ENCODE measurements around the gene PCDHGA2.
"Not testable (repeated sequence)": the region's sequence is repeated elsewhere in the genome, so short reads cannot be mapped to it uniquely, and the experiment has no call there.

Gene PCDHGA2

GRCh38 chr5:141349917-141350619, 11.5 kb downstream of the PCDHGA2 start, which contains the start of gene PCDHGB1:
Gene PCDHGB1, plus strand, starts transcription at chr5:141350099. Its CDS starts 162 bp downstream, at chr5:141350261.
- DNase-seq (ENCODE audit: low spot score) = peak; percentile 92

GRCh38 chr5:141351591-141351990, 13.0 kb downstream of the PCDHGA2 start:
- DNase-seq (ENCODE audit: low spot score) = no peak

DNA sequence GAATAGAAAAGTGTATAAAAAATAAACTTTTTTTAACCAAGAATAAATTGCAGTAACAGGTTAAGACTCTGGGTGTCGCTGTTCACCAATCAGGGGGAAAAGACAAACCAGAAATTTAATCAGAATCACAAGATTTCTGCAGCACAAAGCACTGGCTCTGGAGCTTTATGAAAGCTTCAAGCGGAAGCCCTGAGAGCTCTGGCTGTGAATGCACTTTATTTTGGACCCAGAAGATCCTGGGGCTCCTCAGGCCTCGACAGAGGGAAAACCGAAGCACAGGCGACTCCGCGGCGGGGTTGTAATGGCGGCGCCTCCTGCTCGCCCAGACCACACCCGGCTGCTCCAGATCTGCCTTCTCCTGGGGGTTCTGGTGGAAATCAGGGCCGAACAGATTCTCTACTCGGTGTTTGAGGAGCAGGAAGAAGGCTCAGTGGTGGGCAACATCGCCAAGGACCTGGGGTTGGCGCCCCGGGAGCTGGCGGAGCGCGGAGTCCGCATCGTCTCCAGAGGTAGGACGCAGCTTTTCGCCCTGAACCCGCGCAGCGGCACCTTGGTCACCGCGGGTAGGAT, 16.4 kb downstream of the PCDHGA2 start, which contains the start of gene PCDHGA4:
PCDHGA4 (plus strand) TSS at position 122 of the 570 bp plus-strand sequence; CDS start at position 209, 87 bp downstream.
- DNase-seq (ENCODE audit: low spot score) = no peak

DNA sequence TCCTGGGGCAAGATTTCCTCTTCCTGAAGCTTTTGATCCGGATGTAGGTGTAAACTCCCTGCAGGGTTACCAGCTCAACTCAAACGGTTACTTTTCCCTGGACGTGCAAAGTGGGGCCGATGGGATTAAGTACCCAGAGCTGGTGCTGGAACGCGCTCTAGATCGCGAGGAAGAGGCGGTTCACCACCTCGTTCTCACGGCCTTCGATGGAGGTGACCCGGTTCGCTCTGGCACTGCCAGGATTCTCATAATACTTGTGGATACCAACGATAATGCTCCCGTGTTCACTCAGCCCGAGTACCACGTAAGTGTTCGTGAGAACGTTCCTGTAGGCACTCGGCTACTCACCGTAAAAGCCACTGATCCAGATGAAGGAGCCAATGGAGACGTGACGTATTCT, 17.1 kb downstream of the PCDHGA2 start:
- DNase-seq (ENCODE audit: low spot score) = no peak

DNA sequence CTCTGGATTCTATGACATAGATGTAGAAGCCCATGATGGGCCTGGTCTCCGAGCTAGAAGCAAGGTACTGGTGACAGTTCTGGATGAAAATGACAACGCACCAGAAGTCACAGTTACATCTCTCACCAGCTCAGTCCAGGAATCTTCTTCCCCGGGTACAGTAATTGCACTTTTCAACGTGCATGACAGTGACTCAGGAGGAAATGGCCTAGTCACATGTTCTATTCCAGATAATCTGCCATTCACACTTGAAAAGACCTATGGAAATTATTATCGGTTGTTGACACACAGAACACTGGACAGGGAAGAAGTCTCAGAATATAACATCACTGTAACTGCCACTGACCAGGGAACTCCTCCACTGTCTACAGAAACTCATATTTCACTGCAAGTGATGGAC, 17.6 kb downstream of the PCDHGA2 start:
- no peak for DNase-seq (ENCODE audit: low spot score)

DNA sequence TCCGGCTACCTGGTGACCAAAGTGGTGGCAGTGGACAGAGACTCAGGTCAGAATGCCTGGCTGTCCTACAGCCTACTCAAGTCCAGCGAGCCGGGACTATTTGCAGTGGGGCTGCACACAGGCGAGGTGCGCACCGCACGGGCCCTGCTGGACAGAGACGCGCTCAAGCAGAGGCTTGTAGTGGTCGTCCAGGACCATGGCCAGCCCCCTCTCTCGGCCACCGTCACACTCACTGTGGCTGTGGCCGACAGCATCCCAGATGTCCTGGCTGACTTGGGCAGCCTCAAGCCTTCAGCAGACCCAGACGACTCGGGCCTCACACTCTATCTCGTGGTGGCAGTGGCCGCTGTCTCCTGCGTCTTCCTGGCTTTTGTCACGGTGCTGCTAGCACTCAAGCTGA, 18.4 kb downstream of the PCDHGA2 start:
- no peak for DNase-seq (ENCODE audit: low spot score)

GRCh38 chr5:141359790-141360426, 21.3 kb downstream of the PCDHGA2 start, which contains the start of gene PCDHGB2:
Gene PCDHGB2, plus strand, starts transcription at chr5:141359994. Its CDS starts 142 bp downstream, at chr5:141360136.
- no peak for DNase-seq (ENCODE audit: low spot score)

- no peak for DNase-seq (ENCODE audit: low spot score)
These were observed 22.1 kb downstream of the PCDHGA2 start for GRCh38 chr5:141360685-141361084.

GRCh38 chr5:141362719-141363118, 24.2 kb downstream of the PCDHGA2 start:
- DNase-seq (ENCODE audit: low spot score) = no peak

- no peak for DNase-seq (ENCODE audit: low spot score)
These were observed 25.5 kb downstream of the PCDHGA2 start, which contains the start of gene PCDHGA5 for GRCh38 chr5:141363952-141364660. Gene PCDHGA5, plus strand, starts transcription at chr5:141364162. Its CDS starts 169 bp downstream, at chr5:141364331.

DNA sequence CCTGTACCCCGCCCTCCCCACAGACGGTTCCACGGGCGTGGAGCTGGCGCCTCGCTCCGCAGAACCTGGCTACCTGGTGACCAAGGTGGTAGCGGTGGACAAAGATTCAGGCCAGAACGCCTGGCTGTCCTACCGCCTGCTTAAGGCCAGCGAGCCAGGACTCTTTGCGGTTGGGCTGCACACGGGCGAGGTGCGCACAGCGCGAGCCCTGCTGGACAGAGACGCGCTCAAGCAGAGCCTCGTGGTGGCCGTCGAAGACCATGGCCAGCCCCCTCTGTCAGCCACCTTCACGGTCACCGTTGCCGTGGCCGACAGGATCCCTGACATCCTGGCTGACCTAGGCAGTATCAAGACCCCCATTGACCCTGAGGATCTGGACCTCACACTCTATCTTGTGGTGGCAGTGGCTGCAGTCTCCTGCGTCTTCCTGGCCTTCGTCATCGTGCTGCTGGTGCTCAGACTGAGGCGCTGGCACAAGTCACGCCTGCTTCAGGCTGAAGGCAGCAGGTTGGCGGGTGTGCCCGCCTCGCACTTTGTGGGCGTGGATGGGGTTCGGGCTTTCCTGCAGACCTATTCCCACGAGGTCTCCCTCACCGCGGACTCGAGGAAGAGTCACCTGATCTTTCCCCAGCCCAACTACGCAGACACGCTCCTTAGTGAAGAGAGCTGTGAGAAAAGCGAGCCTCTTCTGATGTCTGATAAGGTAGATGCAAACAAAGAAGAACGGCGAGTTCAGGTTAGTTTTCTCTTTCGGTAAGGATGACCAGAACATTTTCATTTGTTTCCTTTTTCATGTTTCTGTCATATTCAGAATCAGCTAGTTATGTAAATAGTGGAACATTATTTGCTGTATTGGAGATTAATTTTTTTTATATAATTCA, 27.7 kb downstream of the PCDHGA2 start:
- DNase-seq (ENCODE audit: low spot score) = no peak

- no peak for DNase-seq (ENCODE audit: low spot score)
These were observed 31.7 kb downstream of the PCDHGA2 start, which contains the start of gene PCDHGB3 for GRCh38 chr5:141369994-141370848. Gene PCDHGB3, plus strand, starts transcription at chr5:141370242. Its CDS starts 153 bp downstream, at chr5:141370395.

DNA sequence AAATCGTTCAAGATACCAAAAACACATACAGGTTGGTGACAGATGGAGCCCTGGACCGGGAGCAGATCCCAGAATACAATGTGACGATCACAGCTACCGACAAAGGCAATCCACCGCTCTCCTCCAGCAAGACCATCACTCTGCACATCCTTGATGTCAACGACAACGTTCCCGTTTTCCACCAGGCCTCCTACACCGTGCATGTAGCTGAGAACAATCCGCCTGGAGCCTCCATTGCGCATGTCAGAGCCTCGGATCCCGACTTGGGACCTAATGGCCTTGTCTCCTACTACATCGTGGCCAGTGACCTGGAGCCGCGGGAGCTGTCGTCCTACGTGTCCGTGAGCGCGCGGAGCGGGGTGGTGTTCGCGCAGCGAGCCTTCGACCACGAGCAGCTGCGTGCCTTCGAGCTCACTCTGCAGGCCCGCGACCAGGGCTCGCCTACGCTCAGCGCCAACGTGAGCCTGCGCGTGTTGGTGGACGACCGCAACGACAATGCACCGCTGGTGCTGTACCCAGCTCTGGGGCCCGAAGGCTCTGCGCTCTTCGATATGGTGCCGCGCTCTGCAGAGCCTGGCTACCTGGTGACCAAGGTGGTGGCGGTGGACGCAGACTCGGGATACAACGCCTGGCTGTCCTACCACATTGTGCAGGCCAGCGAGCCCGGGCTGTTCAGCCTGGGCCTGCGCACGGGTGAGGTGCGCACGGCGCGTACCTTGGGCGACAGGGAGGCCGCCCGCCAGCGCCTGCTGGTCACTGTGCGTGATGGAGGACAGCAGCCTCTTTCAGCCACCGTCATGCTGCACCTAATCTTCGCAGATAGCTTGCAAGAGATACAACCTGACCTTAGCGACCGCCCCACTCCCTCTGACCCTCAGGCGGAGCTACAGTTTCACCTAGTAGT, 33.3 kb downstream of the PCDHGA2 start:
- DNase-seq (ENCODE audit: low spot score) = no peak

DNA sequence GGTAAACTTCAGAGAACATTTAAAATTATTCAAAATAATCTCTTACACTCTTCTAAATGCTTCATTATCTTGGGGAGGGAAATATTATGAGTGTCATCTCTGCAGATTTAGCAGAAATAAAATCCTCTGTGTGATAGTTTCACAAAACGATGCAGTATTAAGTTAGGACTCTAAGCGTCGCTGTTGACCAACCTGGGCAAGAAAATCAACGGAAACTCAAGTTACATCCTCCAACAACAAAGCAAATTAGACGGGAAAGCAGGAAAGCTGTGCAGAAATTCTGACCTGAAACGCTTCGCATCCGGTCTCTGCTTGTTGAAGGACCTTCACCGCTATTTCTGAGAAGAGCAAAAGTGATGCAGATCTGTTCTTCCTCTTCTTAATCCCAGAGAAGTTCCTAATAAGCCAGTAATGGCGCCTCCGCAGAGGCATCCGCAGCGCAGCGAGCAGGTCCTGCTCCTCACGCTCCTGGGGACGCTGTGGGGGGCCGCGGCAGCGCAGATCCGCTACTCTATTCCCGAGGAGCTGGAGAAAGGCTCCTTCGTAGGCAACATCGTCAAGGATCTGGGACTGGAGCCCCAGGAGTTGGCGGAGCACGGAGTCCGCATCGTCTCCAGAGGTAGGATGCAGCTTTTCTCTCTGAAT, 35.2 kb downstream of the PCDHGA2 start, which contains the start of gene PCDHGA6:
PCDHGA6 (plus strand) TSS at position 219 of the 645 bp plus-strand sequence; CDS start at position 412, 193 bp downstream.
- DNase-seq (ENCODE audit: low spot score) = no peak

DNA sequence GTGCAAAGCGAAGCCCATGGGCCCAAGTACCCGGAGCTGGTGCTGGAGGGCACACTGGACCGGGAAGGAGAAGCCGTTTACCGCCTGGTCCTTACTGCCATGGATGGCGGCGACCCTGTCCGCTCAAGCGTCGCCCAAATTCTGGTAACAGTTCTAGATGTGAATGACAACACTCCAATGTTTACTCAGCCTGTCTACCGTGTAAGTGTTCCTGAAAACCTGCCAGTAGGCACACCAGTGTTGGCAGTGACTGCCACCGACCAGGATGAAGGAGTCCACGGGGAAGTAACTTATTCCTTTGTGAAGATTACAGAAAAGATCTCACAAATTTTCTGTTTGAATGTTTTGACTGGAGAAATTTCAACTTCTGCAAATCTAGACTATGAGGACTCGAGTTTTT, 36.1 kb downstream of the PCDHGA2 start:
- no peak for DNase-seq (ENCODE audit: low spot score)

- DNase-seq (ENCODE audit: low spot score) = not testable (repeated sequence)
These were observed 37.0 kb downstream of the PCDHGA2 start for GRCh38 chr5:141375444-141376155.

- DNase-seq (ENCODE audit: low spot score) = peak; percentile 70
These were observed 44.1 kb downstream of the PCDHGA2 start, which contains the start of gene PCDHGA7 for GRCh38 chr5:141382469-141383294. Gene PCDHGA7, plus strand, starts transcription at chr5:141382742. Its CDS starts 158 bp downstream, at chr5:141382900.

Measured in HuH-7.5 (cell line).